Activated CD4-positive, CD25-positive, alpha-beta regulatory T cell treated with anti-CD3 and anti-CD28 coated beads, Interleukin-2, amount 50 U/mL, for 24 hours (primary cell): Measurements from ENCODE around the gene RGS16.
"Not testable (repeated sequence)": the region's sequence is repeated elsewhere in the genome, so short reads cannot be mapped to it uniquely, and the experiment has no call there.

ENCODE experiments used
- ATAC-seq, 2 donors: fragments of 150-1000 bp; cut with Tn5 transposase; one replicate each; pipeline ENCODE4 v1.10.0; 2021; ENCODE audit warnings: mild to moderate bottlenecking in 1 of 2, moderate library complexity in 1 of 2

The RGS16 gene

GRCh38 chr1:182604175-182605164, at the start of gene RGS16:
RGS16 (minus strand) TSS chr1:182604389; CDS start chr1:182604259, 130 bp downstream.
- ATAC-seq, result peak; percentile 93 to 94

- ATAC-seq, result no peak
These were observed 49.8 kb upstream of the RGS16 start for GRCh38 chr1:182653986-182654385.

- no peak for ATAC-seq
These were observed 48.7 kb upstream of the RGS16 start for GRCh38 chr1:182652933-182653332.

- no peak for ATAC-seq
These were observed 47.1 kb upstream of the RGS16 start for GRCh38 chr1:182651339-182651724.

GRCh38 chr1:182650678-182651338, 46.6 kb upstream of the RGS16 start:
- no peak for ATAC-seq

GRCh38 chr1:182649041-182649440, 44.9 kb upstream of the RGS16 start:
- ATAC-seq, result no peak

- ATAC-seq, result no peak
These were observed 42.5 kb upstream of the RGS16 start for GRCh38 chr1:182646739-182647138.

GRCh38 chr1:182644886-182645285, 40.7 kb upstream of the RGS16 start:
- ATAC-seq, result no peak

GRCh38 chr1:182643699-182644098, 39.5 kb upstream of the RGS16 start:
- ATAC-seq, result no peak

- ATAC-seq, result no peak
These were observed 38.3 kb upstream of the RGS16 start for GRCh38 chr1:182642461-182642860.

- no peak for ATAC-seq
These were observed 37.4 kb upstream of the RGS16 start for GRCh38 chr1:182641561-182641960.

GRCh38 chr1:182639330-182639729, 35.1 kb upstream of the RGS16 start:
- ATAC-seq, result no peak

- ATAC-seq, result no peak
These were observed 33.6 kb upstream of the RGS16 start for GRCh38 chr1:182637769-182638168.

GRCh38 chr1:182635871-182636270, 31.7 kb upstream of the RGS16 start:
- no peak for ATAC-seq

GRCh38 chr1:182634306-182635072, 30.3 kb upstream of the RGS16 start:
- ATAC-seq, result no peak

- no peak for ATAC-seq
These were observed 29.6 kb upstream of the RGS16 start for GRCh38 chr1:182633657-182634281.

- ATAC-seq, result no peak
These were observed 28.8 kb upstream of the RGS16 start for GRCh38 chr1:182633031-182633430.

- not testable (repeated sequence) for ATAC-seq
These were observed 28.3 kb upstream of the RGS16 start for GRCh38 chr1:182632441-182632857.

- no peak for ATAC-seq
These were observed 27.8 kb upstream of the RGS16 start for GRCh38 chr1:182631954-182632353.

- ATAC-seq, result no peak
These were observed 27.0 kb upstream of the RGS16 start for GRCh38 chr1:182631053-182631677.

GRCh38 chr1:182630586-182630985, 26.4 kb upstream of the RGS16 start:
- ATAC-seq, result no peak

GRCh38 chr1:182629499-182630096, 25.4 kb upstream of the RGS16 start:
- ATAC-seq, result peak; percentile 86 to 92
